ENCODE results near the gene COL6A5. TPM values are rescaled to one million over a fixed set of nuclear protein-coding genes. Genes with fewer than 3 reads are reported as not detected.

Gene COL6A5
- total RNA-seq, 2 donors from 2014 or later, result 0.15 TPM; not detected in 1

- no peaks in the 10 kb centered on the region for H3K36me3 ChIP-seq
- no peak for DNase-seq
- intact Hi-C loops (cut with DNase I), result no loop called here
- TF ChIP-seq CTCF (IDR thresholded peaks at IDR 0.05), result no peak
- H3K27ac ChIP-seq, result no peak overlapping the region
- H3K9me3 ChIP-seq, result no peaks in the 10 kb centered on the region
- H3K27me3 ChIP-seq, result no peaks in the 10 kb centered on the region
- H3K4me3 ChIP-seq, result no peak overlapping the region
- no peak overlapping the region for H3K9ac ChIP-seq (ENCODE audit: low read depth in 2 of 2, low read length in 2 of 2)
- no peaks in the 10 kb centered on the region for H3K4me1 ChIP-seq
Observed at GRCh38 chr3:130456540-130456939, 111.1 kb downstream of the COL6A5 start.

DNA sequence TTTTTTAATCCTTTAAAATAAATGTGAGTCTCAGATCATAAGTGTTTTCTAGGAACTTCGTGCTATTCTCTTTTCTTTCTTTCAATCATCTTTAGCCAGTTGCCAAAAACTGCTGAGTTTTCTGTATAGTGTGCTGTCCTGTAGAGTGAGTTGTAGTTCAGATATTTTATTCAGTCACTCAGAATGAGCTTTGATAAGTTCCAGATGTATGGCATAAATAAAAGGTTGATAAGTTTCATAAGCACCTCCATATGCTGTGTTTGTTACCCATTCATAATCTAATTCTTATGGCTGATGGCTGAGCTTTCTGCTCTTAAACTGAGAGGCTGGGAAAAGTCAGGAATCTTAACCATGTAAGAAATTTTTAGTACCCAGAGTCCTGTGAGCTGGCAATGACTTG lies 112.2 kb downstream of the COL6A5 start:
- intact Hi-C loops (cut with DNase I), result no loop called here
- Histone ChIP-seq H3K4me3 (no peak overlapping the region), H3K27me3 (no peaks in the 10 kb centered on the region), H3K27ac (no peak overlapping the region), H3K9ac (ENCODE audit: low read depth in 2 of 2, low read length in 2 of 2) (no peak overlapping the region), H3K9me3 (no peaks in the 10 kb centered on the region), H3K4me1 (no peaks in the 10 kb centered on the region), H3K36me3 (no peaks in the 10 kb centered on the region)
- no peak for TF ChIP-seq CTCF (IDR thresholded peaks at IDR 0.05)
- DNase-seq, result no peak

DNA sequence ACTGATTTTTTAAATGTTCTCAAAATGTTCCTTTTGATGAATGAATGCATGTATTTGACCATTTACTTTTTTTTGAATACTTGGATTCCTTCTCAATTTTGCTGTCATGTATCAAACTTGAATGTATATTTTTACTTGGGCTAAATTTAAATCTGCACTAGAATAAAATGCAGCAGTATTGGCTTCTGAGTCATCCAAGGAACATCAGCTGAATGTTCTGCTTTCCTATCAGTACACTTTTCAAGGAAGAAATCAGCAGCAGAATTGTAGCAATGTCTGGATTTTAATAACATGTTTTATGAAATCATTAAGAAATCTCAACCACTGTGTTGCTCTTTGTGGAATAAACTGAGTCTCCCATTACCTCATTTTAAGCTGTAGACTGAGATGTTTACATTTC lies 114.5 kb downstream of the COL6A5 start:
- no peak overlapping the region for H3K4me3 ChIP-seq
- intact Hi-C loops (cut with DNase I), result no loop called here
- no peak overlapping the region for H3K27ac ChIP-seq
- DNase-seq, result no peak
- TF ChIP-seq CTCF (IDR thresholded peaks at IDR 0.05), result no peak
- H3K9ac ChIP-seq (ENCODE audit: low read depth in 2 of 2, low read length in 2 of 2), result no peak overlapping the region
- H3K9me3 ChIP-seq, result no peaks in the 10 kb centered on the region
- no peaks in the 10 kb centered on the region for H3K27me3 ChIP-seq
- H3K4me1 ChIP-seq, result no peaks in the 10 kb centered on the region
- H3K36me3 ChIP-seq, result no peaks in the 10 kb centered on the region

DNA sequence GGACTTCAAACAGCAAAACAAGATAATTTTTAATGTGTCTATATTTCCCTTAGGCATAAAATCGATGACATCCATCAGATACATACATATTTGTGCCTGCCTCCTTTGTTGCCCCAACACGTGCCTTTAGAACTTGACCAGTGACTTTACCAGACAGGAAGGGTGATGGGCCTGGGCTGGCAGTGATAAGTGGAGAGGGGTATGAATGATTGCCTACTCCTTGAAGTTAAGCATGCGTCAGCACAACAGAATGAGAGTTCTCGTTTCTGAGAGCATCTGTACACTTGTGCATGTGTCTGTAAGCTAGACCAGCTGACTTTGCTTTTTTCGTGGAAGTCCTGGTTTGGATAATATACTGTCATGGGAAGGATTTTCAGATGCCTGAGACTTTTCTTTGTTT lies 116.6 kb downstream of the COL6A5 start:
- no peak for TF ChIP-seq CTCF (IDR thresholded peaks at IDR 0.05)
- Histone ChIP-seq H3K4me1 (no peaks in the 10 kb centered on the region), H3K9me3 (no peaks in the 10 kb centered on the region), H3K27me3 (no peaks in the 10 kb centered on the region), H3K9ac (ENCODE audit: low read depth in 2 of 2, low read length in 2 of 2) (no peak overlapping the region), H3K4me3 (no peak overlapping the region), H3K36me3 (no peaks in the 10 kb centered on the region), H3K27ac (no peak overlapping the region)
- no peak for DNase-seq
- intact Hi-C loops (cut with DNase I), result no loop called here

DNA sequence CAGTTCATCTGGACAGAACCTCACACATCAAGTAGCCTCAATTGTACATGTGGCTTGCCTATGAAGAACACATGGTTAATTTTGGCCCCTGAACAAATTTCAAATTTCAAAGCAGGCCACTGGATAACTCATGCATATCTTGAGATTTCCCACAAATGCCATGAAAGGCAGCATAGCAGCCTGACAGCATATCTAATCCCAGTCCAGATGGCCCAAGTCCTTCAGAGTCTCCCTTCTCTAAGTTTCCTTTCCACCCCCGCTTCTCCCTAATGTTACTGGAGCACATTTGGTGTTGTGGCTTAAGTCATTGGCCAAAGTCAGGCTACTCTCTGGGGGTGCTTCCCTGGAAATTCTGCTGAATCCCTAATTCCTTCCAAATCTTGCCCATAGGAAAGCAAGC lies 117.7 kb downstream of the COL6A5 start:
- H3K27ac ChIP-seq, result no peak overlapping the region
- no peaks in the 10 kb centered on the region for H3K9me3 ChIP-seq
- no peak overlapping the region for H3K4me3 ChIP-seq
- H3K9ac ChIP-seq (ENCODE audit: low read depth in 2 of 2, low read length in 2 of 2), result no peak overlapping the region
- no peak for TF ChIP-seq CTCF (IDR thresholded peaks at IDR 0.05)
- no peaks in the 10 kb centered on the region for H3K4me1 ChIP-seq
- no peak for DNase-seq
- intact Hi-C loops (cut with DNase I), result no loop called here
- H3K36me3 ChIP-seq, result no peaks in the 10 kb centered on the region
- H3K27me3 ChIP-seq, result no peaks in the 10 kb centered on the region

DNA sequence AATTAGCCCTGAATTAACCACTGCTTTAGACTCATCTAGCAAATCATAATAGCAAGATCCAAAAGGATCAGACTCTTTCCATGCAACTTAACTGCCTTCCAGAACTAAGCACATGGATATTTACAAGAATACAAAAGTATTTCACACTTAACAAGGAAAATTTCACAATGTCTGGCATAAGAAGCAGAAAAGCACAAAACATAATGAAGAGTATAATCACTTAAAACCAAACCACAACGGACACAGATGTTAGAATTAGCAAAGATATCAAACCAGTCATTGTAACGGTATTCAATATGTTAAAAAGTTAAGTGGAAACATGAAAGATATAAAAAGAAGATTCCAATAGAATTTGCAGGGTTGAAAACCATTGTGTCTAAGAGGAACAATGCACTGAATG lies 120.0 kb downstream of the COL6A5 start:
- Histone ChIP-seq H3K36me3 (no peaks in the 10 kb centered on the region), H3K4me1 (no peaks in the 10 kb centered on the region), H3K27me3 (no peaks in the 10 kb centered on the region), H3K4me3 (no peak overlapping the region), H3K9ac (ENCODE audit: low read depth in 2 of 2, low read length in 2 of 2) (no peak overlapping the region), H3K9me3 (no peaks in the 10 kb centered on the region), H3K27ac (no peak overlapping the region)
- DNase-seq, result no peak
- TF ChIP-seq CTCF (IDR thresholded peaks at IDR 0.05), result no peak
- intact Hi-C loops (cut with DNase I), result no loop called here

Measured in colonic mucosa (tissue), 4 donors.